H9 (cell line): Measurements from ENCODE around the gene BEX1. TPM values are rescaled to one million over a fixed set of nuclear protein-coding genes. Genes with fewer than 3 reads are reported as not detected.
"Not testable (repeated sequence)": the region's sequence is repeated elsewhere in the genome, so short reads cannot be mapped to it uniquely, and the experiment has no call there.

Source experiments
- DNase-seq: peaks from one replicate; pipeline ENCODE4 v3.0.0-alpha.2; 2017
- H2AFZ ChIP-seq: one replicate; pipeline ENCODE4 v1.6.1; 2013; ENCODE audit warnings: mild to moderate bottlenecking, low read length, control low read depth, moderate library complexity
- H2AK5ac ChIP-seq: 2 replicates; pipeline ENCODE4 v1.6.1; 2013; ENCODE audit warnings: low read length, control low read depth, mixed read lengths; ENCODE audit not compliant: insufficient read length
- H2BK120ac ChIP-seq: one replicate; pipeline ENCODE4 v1.6.1; 2013; ENCODE audit warnings: low read depth, mild to moderate bottlenecking, low read length, control low read depth, inconsistent platforms; ENCODE audit not compliant: poor library complexity, severe bottlenecking
- H2BK12ac ChIP-seq: 2 replicates; pipeline ENCODE4 v1.6.1; 2013; ENCODE audit warnings: low read length, control low read depth, mixed read lengths, low read depth; ENCODE audit not compliant: insufficient read length
- H2BK15ac ChIP-seq: 2 replicates; pipeline ENCODE4 v1.6.1; 2013; ENCODE audit warnings: low read depth, low read length, control low read depth
- H2BK20ac ChIP-seq: one replicate; pipeline ENCODE4 v1.6.1; 2013; ENCODE audit warnings: low read depth, mild to moderate bottlenecking, low read length, control low read depth, inconsistent platforms; ENCODE audit not compliant: poor library complexity, severe bottlenecking
- H2BK5ac ChIP-seq: 2 replicates; pipeline ENCODE4 v1.6.1; 2013; ENCODE audit warnings: low read length, control low read depth, mixed read lengths; ENCODE audit not compliant: insufficient read length
- H3K14ac ChIP-seq: 2 replicates; pipeline ENCODE4 v1.6.1; 2013; ENCODE audit warnings: low read length, control low read depth; ENCODE audit not compliant: insufficient read depth
- H3K18ac ChIP-seq: 2 replicates; pipeline ENCODE4 v1.6.1; 2013; ENCODE audit warnings: low read depth, mild to moderate bottlenecking, mixed read lengths, low read length, control low read depth; ENCODE audit not compliant: insufficient read length
- H3K23ac ChIP-seq: 2 replicates; pipeline ENCODE4 v1.6.1; 2013; ENCODE audit warnings: low read length, control low read depth, mixed read lengths, low read depth; ENCODE audit not compliant: insufficient read length
- H3K23me2 ChIP-seq: 2 replicates; pipeline ENCODE4 v1.6.1; 2013; ENCODE audit warnings: low read depth, mild to moderate bottlenecking, mixed read lengths, low read length, control low read depth; ENCODE audit not compliant: insufficient read length, poor library complexity, severe bottlenecking
- H3K27ac ChIP-seq: 2 replicates; pipeline ENCODE4 v1.5.1; 2013; ENCODE audit warnings: low read length, control low read depth, mixed read lengths, low read depth; ENCODE audit not compliant: insufficient read length
- H3K27me3 ChIP-seq: 2 replicates; pipeline ENCODE4 v1.6.1; 2013; ENCODE audit warnings: low read length, control low read depth, inconsistent platforms; ENCODE audit not compliant: insufficient read depth
- H3K4ac ChIP-seq: 2 replicates; pipeline ENCODE4 v1.6.1; 2013; ENCODE audit warnings: low read depth, mild to moderate bottlenecking, control low read depth, inconsistent platforms, low read length, moderate library complexity
- H3K4me1 ChIP-seq: 2 replicates; pipeline ENCODE4 v1.6.1; 2013; ENCODE audit warnings: low read length, control low read depth, inconsistent platforms; ENCODE audit not compliant: insufficient read depth
- H3K4me2 ChIP-seq: 2 replicates; pipeline ENCODE4 v1.6.1; 2013; ENCODE audit warnings: low read length, control low read depth, mixed read lengths; ENCODE audit not compliant: insufficient read length, insufficient read depth
- H3K56ac ChIP-seq: 2 replicates; pipeline ENCODE4 v1.6.1; 2013; ENCODE audit warnings: low read depth, mild to moderate bottlenecking, mixed read lengths, low read length, control low read depth; ENCODE audit not compliant: insufficient read length
- H3K79me1 ChIP-seq: 2 replicates; pipeline ENCODE4 v1.6.1; 2013; ENCODE audit warnings: low read depth, mild to moderate bottlenecking, moderate library complexity, low read length, control low read depth, inconsistent platforms; ENCODE audit not compliant: insufficient read depth, poor library complexity, severe bottlenecking
- H3K79me2 ChIP-seq: 2 replicates; pipeline ENCODE4 v1.6.1; 2013; ENCODE audit warnings: low read length, control low read depth, inconsistent platforms; ENCODE audit not compliant: insufficient read depth
- H3K9ac ChIP-seq: 2 replicates; pipeline ENCODE4 v1.6.1; 2013; ENCODE audit warnings: low read length, control low read depth, mixed read lengths; ENCODE audit not compliant: insufficient read length; ENCODE audit errors: extremely low read depth
- H3K9me3 ChIP-seq: one replicate; pipeline ENCODE4 v1.6.1; 2013; ENCODE audit warnings: low read depth, low read length, inconsistent platforms; ENCODE audit not compliant: control insufficient read depth
- H3T11ph ChIP-seq: one replicate; pipeline ENCODE4 v1.6.1; 2013; ENCODE audit warnings: mild to moderate bottlenecking, low read length, control low read depth, inconsistent platforms
- H4K20me1 ChIP-seq: one replicate; pipeline ENCODE4 v1.6.1; 2013; ENCODE audit not compliant: control insufficient read depth, insufficient read length, insufficient read depth
- H4K5ac ChIP-seq: 2 replicates; pipeline ENCODE4 v1.6.1; 2013; ENCODE audit warnings: low read depth, mild to moderate bottlenecking, mixed read lengths, low read length, control low read depth; ENCODE audit not compliant: insufficient read length
- H4K8ac ChIP-seq: replicated peaks from 2 replicates; pipeline ENCODE4 v1.6.1; 2013; ENCODE audit warnings: low read length, control low read depth, mixed read lengths, low read depth; ENCODE audit not compliant: insufficient read length
- H4K91ac ChIP-seq: 2 replicates; pipeline ENCODE4 v1.6.1; 2013; ENCODE audit warnings: low read depth, mild to moderate bottlenecking, moderate library complexity, mixed read lengths, low read length, control low read depth; ENCODE audit not compliant: insufficient read length
- H3K27ac Mint-ChIP-seq, 3 experiments: 2 replicates in 2 of 3; 3 replicates in 1 of 3; pipeline ENCODE4 v1.8.0; 2020 to 2021; ENCODE audit warnings: mixed read lengths in 3 of 3, mild to moderate bottlenecking in 1 of 3, moderate library complexity in 1 of 3
- H3K27me3 Mint-ChIP-seq: 2 replicates; pipeline ENCODE4 v1.8.0; 2021; ENCODE audit warnings: low read depth, mild to moderate bottlenecking, moderate library complexity, mixed read lengths
- H3K36me3 Mint-ChIP-seq, 3 experiments: 2 replicates in 2 of 3; 3 replicates in 1 of 3; pipeline ENCODE4 v1.8.0; 2020 to 2021; ENCODE audit warnings: low read depth in 3 of 3, mixed read lengths in 3 of 3; ENCODE audit not compliant: insufficient read depth in 1 of 3
- H3K4me1 Mint-ChIP-seq, 2 experiments: 2 replicates each; pipeline ENCODE4 v1.8.0; 2020; ENCODE audit warnings: mixed read lengths in 2 of 2
- H3K4me3 Mint-ChIP-seq, 2 experiments: 2 replicates in 1 of 2; 3 replicates in 1 of 2; pipeline ENCODE4 v1.8.0; 2020 to 2021; ENCODE audit warnings: mild to moderate bottlenecking in 2 of 2, mixed read lengths in 2 of 2, moderate library complexity in 1 of 2
- H3K9me3 Mint-ChIP-seq, 2 experiments: 2 replicates in 1 of 2; 3 replicates in 1 of 2; pipeline ENCODE4 v1.8.0; 2020; ENCODE audit warnings: mild to moderate bottlenecking in 2 of 2, mixed read lengths in 2 of 2, moderate library complexity in 1 of 2
- CTCF ChIP-seq: fragments of 200-600 bp; sonication (generic); conservative IDR thresholded peaks from 3 replicates; pipeline ENCODE4 v1.8.0; 2021; ENCODE audit warnings: antibody characterized with exemption, mild to moderate bottlenecking
- whole genome bisulfite sequencing: extraction: QIAGEN DNeasy Blood & Tissue Kit; methylation state at CpG from one replicate; pipeline ENCODE4 v1.1.7; 2013; ENCODE audit warnings: missing lambda C conversion rate, low lambda C conversion rate, mixed read lengths; ENCODE audit not compliant: insufficient read length; ENCODE audit errors: extremely low coverage; 5-methylcytosine and 5-hydroxymethylcytosine counted together
- total RNA-seq: library from RNA; stranded (reverse); gene quantifications from 2 replicates; pipeline ENCODE4 v1.2.1, GENCODE V29; 2021

BEX1 gene
- total RNA-seq, 1 experiment from 2014 or later, result 51.7 TPM

- Histone ChIP-seq H3K27ac (no peak overlapping the region), H4K91ac (no peak overlapping the region), H2AK5ac (no peak overlapping the region), H2AFZ (no peak overlapping the region), H3K18ac (no peak overlapping the region), H2BK15ac (no peak overlapping the region), H4K20me1 (no peaks in the 10 kb centered on the region), H4K8ac (no peak overlapping the region), H3K79me1 (no peaks in the 10 kb centered on the region), H3K4me1 (no peaks in the 10 kb centered on the region), H3K4me2 (no peak overlapping the region), H3K4ac (no peak overlapping the region), H3K79me2 (no peaks in the 10 kb centered on the region), H3T11ph (no peak overlapping the region), H2BK5ac (no peak overlapping the region), H3K9me3 (peaks cover 22% of the 10 kb centered on the region), H4K5ac (no peak overlapping the region), H2BK12ac (no peak overlapping the region), H3K27me3 (no peaks in the 10 kb centered on the region), H2BK20ac (no peak overlapping the region), H3K23ac (no peak overlapping the region), H3K23me2 (no peaks in the 10 kb centered on the region), H3K56ac (no peak overlapping the region), H3K9ac (no peak overlapping the region), H2BK120ac (no peak overlapping the region), H3K14ac (no peak overlapping the region)
- H3K9me3 Mint-ChIP-seq, result peaks cover 74 to 76% of the 10 kb centered on the region in 2 experiments
- no CpG with 5 or more reads among the region's 4 CpGs for WGBS
- TF ChIP-seq CTCF, result no peak
- no peak overlapping the region for H3K27ac Mint-ChIP-seq
- DNase-seq, result no peak
- no peaks in the 10 kb centered on the region for H3K4me1 Mint-ChIP-seq
- H3K27me3 Mint-ChIP-seq, result peaks cover 4% of the 10 kb centered on the region
- H3K36me3 Mint-ChIP-seq, result peaks cover 7 to 23% (median 14%) of the 10 kb centered on the region in 3 experiments
- no peak overlapping the region for H3K4me3 Mint-ChIP-seq
Observed at GRCh38 chrX:103107836-103108235, 43.9 kb upstream of the BEX1 start.

- not testable (repeated sequence) for H2AFZ ChIP-seq, H3K79me2 ChIP-seq, DNase-seq, H3K4me1 Mint-ChIP-seq, H4K8ac ChIP-seq, H3K27ac ChIP-seq, H3T11ph ChIP-seq, H2BK5ac ChIP-seq, H3K27ac Mint-ChIP-seq, H3K79me1 ChIP-seq, H2BK120ac ChIP-seq, H3K4me1 ChIP-seq, H3K23me2 ChIP-seq, H2BK20ac ChIP-seq, H3K4me3 Mint-ChIP-seq, H3K56ac ChIP-seq, H3K27me3 ChIP-seq, H2BK12ac ChIP-seq, H3K23ac ChIP-seq, H3K18ac ChIP-seq, H3K14ac ChIP-seq, H4K91ac ChIP-seq, H3K27me3 Mint-ChIP-seq, H3K4ac ChIP-seq, H2AK5ac ChIP-seq, H4K5ac ChIP-seq, H2BK15ac ChIP-seq, H3K4me2 ChIP-seq, H4K20me1 ChIP-seq, H3K9ac ChIP-seq
- WGBS, result no CpG with 5 or more reads among the region's 21 CpGs
- H3K9me3 ChIP-seq, result peaks cover 22% of the 10 kb centered on the region
- H3K9me3 Mint-ChIP-seq, result peaks cover 71 to 73% of the 10 kb centered on the region in 2 experiments
- peaks cover 7 to 23% (median 14%) of the 10 kb centered on the region in 3 experiments for H3K36me3 Mint-ChIP-seq
Observed at GRCh38 chrX:103107227-103107737, 43.3 kb upstream of the BEX1 start.
